CD4-positive, alpha-beta T cell treated with Interleukin-4 for 4 hours (primary cell): Measurements from ENCODE around the gene ELK3.

Source experiments
- DNase-seq: peaks from one replicate; pipeline ENCODE4 v3.0.0-alpha.2; 2020

The ELK3 gene

DNA sequence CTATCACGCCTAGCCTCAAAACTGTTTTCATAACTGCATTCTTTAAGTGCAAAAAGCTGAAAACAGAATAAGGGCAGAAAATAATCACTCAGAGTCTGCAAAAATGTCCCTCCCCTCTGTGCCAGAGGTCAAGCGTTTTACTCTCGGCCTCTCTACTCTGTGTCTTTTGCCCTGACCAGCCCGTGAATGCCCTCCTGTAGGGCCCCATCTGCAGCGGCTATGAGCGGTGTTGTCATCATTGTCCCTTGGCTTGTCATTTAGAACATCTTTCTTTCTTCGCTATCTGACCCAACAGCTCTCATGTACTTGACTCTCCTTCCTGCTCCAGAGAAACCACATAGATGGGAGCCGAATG is 21.7 kb downstream of the ELK3 start:
- no peak for DNase-seq

DNA sequence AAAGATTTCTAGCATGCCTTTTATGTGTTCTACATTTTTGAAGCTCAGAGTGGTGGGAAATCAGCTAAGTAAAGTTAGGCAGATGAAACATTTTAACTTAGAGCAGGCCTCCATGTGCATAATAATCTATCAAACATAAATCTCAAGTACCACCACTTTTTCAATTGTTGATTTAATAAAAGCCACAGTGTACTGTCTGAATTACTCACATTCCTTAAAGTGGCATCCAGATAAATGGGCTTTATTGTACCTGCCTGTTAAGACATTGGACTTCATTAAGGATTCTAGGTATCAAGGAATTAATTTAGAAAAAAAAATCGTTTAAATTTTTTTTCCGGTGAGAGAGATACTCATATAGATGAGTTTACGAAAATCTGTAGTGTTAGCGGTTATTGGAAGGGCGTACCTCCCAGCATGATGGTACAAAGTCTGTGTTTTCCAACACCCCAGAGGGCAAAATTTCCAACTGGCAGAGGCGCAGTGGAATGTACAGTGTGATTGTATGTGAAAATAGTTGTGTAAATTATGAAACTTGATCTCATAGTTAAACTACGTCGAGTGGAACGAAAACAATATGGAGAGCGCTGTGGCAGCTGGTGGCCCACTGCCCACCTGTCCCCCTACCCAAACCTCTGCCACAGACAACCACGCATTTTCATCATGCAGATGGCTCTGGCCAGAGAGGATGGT is 25.0 kb downstream of the ELK3 start:
- no peak for DNase-seq

GRCh38 chr12:96219700-96220206 is 25.6 kb downstream of the ELK3 start:
- DNase-seq = no peak

DNA sequence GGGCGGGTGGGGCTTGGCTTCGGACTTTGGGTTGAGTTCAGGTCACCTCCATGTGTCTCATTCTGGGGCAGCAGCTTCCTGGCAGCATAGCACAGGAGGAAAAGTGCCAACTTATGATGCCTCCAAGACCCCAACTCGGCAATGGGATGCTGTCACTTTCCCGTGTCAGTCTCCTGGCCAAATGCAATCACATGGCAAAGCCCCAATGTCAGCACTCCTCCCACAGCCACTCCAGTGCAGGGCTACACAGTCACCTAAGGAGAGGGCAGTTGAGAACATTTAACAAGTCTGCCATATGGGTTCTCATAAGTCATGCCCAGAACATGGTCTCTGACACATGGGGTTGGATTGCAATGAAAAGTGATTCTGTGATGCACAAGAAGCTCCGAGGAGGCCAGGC is 26.7 kb downstream of the ELK3 start:
- no peak for DNase-seq

DNA sequence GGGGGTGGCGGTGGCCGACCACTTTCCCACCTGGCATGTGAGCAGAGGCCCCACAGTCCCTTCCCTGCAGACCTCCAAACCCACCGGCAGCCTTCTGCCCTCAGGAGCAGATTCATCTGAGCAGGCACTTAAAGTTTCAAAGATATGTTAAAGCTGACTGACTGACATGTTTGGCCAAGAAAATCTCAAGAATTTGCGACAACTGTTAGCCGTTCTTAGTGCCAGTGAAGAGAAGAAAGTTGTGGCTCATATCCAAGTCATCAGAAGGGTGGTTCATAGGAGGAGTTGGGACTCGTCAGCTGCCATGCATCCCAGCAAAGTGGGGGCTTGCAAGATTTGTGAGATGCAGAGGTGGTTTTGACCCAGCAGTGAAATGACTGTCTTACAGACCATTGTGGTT is 27.2 kb downstream of the ELK3 start:
- DNase-seq = no peak

DNA sequence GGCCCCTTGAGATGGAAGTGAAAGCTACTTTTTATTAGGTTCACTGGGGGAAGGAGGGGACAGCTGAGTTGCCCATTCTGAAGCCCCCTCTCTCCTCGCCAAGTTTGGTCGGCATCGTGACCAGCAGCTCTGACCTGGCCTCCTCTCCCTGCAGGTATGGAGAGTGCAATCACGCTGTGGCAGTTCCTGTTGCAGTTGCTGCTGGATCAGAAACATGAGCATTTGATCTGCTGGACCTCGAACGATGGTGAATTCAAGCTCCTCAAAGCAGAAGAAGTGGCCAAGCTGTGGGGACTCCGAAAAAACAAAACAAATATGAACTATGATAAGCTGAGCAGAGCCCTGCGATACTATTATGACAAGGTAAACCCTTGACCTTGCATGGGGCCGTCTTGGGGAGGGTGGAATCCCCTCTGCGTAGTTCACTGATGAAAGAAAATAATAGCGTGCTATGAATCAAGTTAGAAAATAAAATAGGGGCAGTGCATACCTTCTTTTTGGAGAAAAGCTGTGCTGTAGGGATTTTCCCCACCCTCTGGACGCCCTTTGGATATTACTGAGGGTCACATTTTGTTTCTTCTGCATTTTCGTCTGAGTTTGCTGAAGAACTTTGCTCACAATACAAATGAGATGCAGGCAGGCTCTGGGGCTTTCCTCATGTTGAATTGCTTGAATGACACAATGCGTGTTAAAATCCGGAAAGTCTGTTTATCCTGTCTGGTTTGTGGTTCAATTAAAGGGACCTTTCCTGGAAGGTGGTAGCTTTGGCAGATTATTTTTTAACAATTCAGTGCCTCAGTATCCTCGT is 29.4 kb downstream of the ELK3 start:
- DNase-seq = peak; percentile 23

GRCh38 chr12:96224219-96224615 is 30.0 kb downstream of the ELK3 start:
- DNase-seq = no peak

GRCh38 chr12:96225044-96225855 is 31.1 kb downstream of the ELK3 start:
- no peak for DNase-seq

GRCh38 chr12:96225994-96226399 is 31.8 kb downstream of the ELK3 start:
- no peak for DNase-seq

GRCh38 chr12:96226401-96226800 is 32.2 kb downstream of the ELK3 start:
- DNase-seq = no peak

DNA sequence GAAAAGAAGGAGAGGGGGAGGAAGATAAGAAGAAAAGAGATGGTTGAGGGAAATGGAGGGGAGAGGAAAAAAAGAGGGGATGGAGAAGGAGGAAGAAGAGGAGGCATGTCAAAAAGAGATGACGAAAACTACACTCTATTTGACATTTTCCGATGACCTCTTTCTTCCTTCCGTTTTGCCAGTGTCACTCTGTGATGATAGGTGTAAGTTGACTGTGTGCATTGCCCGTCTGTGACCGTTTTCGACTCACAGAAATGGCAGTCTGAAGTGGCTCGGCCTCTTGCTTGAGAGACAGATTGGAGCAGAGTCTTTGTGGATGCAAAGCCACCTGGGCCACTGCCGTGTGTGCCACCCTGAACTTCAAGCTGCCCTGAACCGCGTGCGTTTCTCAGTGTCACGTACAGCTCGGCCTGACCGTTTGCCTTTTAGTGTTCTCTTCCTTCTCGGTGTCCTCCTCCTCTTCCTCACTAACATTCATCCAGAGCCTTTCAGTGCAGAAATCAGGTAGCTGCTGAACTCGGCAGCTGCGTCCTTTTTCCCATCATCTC is 32.7 kb downstream of the ELK3 start:
- no peak for DNase-seq

DNA sequence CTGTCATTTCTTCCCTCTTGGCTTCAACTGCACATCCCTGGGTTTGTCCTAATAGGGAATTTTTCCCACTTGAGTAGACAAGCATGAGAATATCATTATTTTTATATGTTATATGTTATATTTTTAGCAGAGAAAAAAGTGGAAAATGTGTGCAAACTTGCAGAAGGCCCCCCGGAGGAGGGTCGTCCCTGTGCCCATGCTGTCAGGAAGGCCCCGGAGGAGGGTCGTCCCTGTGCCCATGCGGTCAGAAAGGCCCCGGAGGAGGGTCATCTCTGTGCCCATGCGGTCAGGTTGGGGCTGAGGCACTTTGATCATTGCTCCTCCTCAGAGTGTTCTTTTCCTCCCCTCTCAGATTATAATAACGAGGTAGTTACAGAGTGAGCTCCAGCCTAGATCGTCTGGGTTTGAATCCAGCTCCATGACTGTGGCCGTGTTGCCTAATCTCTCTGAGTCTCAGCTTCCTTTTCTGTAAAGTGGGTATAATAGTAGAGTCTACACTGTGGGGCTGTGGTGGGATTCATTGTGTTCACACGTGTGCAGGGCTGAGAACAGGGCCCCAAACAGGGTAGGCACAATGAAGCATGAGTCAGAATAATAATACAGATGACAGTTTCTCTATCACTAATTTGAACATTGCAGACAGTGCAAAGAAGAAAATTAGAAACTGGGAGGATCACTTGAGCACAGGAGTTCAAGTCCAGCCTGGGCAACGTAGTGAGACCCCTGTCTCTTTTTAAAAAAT is 33.4 kb downstream of the ELK3 start:
- no peak for DNase-seq

GRCh38 chr12:96228566-96229248 is 34.5 kb downstream of the ELK3 start:
- no peak for DNase-seq

DNA sequence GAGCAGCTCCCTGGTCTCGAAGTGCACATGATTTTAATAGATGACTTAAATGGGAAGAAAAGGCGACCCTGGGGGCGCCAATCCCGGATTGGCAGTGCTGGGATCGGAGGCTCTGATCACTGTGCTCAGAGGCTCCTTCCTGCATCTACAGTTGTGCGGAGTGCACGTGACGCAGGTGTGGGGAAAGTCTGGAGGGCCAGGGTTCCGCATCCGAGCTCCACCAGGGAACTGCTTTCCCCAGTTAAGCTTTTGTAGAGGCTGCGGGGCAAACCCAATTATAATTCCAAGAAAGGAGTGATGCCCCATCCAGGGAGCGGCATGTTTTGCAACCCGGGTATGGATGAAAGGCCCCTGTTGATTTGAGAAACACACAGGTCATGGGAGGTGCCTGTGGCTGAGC is 36.5 kb downstream of the ELK3 start:
- DNase-seq = no peak

DNA sequence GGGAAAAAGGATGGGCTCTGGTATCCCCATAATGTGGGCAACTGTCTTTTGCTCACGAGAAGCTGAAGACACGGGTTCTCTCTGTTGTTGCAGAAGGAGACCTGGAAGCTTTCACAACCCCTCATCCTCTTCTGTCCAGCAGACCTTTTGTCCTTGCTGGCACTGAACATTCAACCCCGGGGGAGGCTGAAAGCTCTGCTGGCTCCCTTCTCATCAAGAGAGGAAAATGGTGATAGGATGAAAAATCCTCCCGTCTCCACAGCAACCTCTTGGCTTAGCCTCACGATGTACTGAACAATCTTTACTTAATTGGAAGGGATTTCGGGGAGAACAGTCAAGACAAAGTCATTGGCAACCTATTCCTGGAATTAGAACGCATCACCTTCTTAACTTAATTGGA is 39.0 kb downstream of the ELK3 start:
- no peak for DNase-seq

DNA sequence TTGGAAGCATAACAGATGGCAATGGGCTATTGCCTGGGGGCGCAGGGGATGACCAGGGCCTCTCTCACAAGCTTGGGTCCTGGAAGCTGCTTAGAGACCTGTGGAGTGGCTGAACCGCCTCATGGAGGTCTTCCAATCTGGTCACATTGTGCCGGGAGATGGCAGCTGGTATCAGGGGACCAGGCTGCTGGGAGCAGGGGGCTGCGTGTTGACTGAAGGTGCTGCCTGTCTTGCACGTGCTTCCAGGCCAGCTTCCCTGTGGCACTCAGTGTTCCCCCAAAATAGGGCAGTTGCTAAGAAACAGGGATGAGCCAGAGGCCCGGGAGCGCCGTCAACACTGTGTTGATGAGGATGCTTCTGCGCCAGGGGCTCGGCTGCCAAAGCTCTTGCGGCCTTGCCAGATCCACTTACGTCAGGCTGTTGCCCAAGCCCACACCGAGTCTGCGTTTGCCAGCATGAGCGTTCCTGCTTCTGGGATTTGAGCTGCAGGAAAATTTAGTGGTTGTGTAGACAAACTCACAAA is 39.8 kb downstream of the ELK3 start:
- no peak for DNase-seq

GRCh38 chr12:96234591-96235483 is 40.7 kb downstream of the ELK3 start:
- no peak for DNase-seq

DNA sequence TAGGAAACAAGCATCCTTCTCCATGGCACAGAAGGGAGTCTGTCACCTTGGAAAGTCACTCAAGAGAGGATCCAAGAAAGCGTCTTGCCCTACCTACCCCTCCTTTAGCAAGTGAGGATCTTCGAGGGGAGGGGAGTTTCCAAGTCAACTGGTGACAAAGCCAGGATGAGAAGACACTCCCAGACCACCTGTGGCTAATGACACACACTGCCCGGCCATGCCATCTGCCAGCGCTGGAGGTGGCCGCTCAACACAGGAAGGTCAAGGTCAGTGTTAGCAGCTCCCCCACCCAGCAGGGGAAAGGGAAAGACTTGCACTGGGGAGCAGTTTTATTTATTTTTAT is 41.3 kb downstream of the ELK3 start:
- no peak for DNase-seq

DNA sequence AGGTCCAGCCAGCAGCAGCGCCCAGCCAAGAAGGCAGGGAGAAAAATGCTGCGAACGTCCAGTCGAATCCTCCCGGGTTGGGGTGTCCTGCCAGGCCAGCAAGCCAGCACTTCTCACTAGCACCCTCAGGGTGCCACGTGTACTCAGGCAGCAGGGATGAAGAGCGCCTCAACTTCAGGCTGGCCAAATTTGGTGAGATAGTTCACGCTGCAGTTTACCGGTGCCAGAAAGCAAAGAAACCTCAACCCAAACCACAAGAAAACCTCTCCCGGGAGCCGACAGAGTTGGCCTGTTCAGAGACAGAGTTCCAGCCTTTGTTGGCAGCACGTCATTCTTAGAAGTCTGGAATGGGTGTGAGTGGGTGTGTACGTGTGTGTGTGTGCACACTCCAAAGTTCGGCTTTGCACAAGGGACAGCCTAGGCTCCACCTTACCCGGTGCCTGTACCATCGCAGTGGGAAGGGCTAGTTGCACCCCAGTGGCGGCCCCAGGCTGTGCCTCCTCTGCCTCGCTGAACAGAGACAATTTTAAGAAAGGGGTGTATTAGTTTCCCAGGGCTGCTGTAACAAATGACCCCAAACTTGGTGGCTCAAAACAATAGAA is 42.1 kb downstream of the ELK3 start:
- DNase-seq = no peak

- no peak for DNase-seq
These were observed 42.9 kb downstream of the ELK3 start for GRCh38 chr12:96237035-96237434.
